ENCODE measurements around the gene ARHGAP9.

DNA sequence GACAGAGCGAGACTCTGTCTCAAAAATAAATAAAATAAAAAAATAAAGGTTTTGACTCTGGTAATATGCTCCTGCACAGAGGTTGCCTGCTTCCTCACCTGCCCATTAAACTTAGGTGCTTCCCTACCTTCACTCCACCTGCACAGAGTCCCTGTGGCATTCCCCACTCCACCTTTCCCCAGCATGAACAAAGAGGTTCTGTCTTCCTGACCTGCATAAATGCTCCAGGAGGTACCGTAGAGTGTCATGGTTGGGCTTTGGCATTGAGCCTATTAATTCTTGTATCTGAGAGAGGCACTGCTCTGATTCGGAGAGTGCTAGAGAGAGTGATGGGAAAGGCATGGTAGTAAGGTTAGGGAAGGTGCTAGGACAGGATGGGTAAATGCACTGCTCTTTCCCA lies 6.3 kb downstream of the ARHGAP9 start:
- TF ChIP-seq, protein P1, sequence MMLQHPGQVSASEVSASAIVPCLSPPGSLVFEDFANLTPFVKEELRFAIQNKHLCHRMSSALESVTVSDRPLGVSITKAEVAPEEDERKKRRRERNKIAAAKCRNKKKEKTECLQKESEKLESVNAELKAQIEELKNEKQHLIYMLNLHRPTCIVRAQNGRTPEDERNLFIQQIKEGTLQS (CRISPR knock-in tag; conservative IDR thresholded peaks at IDR 0.05) = no peak
- TF ChIP-seq TCF7 (CRISPR knock-in tag; IDR thresholded peaks at IDR 0.05; ENCODE audit: low read depth) = no peak
- TF ChIP-seq, protein P2, sequence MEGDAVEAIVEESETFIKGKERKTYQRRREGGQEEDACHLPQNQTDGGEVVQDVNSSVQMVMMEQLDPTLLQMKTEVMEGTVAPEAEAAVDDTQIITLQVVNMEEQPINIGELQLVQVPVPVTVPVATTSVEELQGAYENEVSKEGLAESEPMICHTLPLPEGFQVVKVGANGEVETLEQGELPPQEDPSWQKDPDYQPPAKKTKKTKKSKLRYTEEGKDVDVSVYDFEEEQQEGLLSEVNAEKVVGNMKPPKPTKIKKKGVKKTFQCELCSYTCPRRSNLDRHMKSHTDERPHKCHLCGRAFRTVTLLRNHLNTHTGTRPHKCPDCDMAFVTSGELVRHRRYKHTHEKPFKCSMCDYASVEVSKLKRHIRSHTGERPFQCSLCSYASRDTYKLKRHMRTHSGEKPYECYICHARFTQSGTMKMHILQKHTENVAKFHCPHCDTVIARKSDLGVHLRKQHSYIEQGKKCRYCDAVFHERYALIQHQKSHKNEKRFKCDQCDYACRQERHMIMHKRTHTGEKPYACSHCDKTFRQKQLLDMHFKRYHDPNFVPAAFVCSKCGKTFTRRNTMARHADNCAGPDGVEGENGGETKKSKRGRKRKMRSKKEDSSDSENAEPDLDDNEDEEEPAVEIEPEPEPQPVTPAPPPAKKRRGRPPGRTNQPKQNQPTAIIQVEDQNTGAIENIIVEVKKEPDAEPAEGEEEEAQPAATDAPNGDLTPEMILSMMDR (IDR thresholded peaks at IDR 0.05) = no peak
- TF ChIP-seq, protein P3, sequence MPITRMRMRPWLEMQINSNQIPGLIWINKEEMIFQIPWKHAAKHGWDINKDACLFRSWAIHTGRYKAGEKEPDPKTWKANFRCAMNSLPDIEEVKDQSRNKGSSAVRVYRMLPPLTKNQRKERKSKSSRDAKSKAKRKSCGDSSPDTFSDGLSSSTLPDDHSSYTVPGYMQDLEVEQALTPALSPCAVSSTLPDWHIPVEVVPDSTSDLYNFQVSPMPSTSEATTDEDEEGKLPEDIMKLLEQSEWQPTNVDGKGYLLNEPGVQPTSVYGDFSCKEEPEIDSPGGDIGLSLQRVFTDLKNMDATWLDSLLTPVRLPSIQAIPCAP (CRISPR knock-in tag; IDR thresholded peaks at IDR 0.05) = no peak
- no peak for TF ChIP-seq JUN (CRISPR knock-in tag; IDR thresholded peaks at IDR 0.05)
- TF ChIP-seq ZNF121 (CRISPR knock-in tag; IDR thresholded peaks at IDR 0.05) = no peak
- no peak for TF ChIP-seq SMAD3 (CRISPR knock-in tag; IDR thresholded peaks at IDR 0.05; ENCODE audit: borderline replicate concordance)
- no peak for TF ChIP-seq EMX1 (CRISPR knock-in tag; IDR thresholded peaks at IDR 0.05)
- TF ChIP-seq, protein P4, sequence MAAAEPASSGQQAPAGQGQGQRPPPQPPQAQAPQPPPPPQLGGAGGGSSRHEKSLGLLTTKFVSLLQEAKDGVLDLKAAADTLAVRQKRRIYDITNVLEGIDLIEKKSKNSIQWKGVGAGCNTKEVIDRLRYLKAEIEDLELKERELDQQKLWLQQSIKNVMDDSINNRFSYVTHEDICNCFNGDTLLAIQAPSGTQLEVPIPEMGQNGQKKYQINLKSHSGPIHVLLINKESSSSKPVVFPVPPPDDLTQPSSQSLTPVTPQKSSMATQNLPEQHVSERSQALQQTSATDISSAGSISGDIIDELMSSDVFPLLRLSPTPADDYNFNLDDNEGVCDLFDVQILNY (CRISPR knock-in tag; IDR thresholded peaks at IDR 0.05) = no peak
- no peak for TF ChIP-seq ZBTB21 (CRISPR knock-in tag; IDR thresholded peaks at IDR 0.05; ENCODE audit: borderline replicate concordance)
- TF ChIP-seq NR3C1 (CRISPR knock-in tag; conservative IDR thresholded peaks at IDR 0.05; ENCODE audit: low read depth) = no peak
- no peak for TF ChIP-seq NR2C2 (CRISPR knock-in tag; IDR thresholded peaks at IDR 0.05)
- TF ChIP-seq ATF1 (CRISPR knock-in tag; IDR thresholded peaks at IDR 0.05) = no peak
- TF ChIP-seq TP53 (CRISPR knock-in tag; IDR thresholded peaks at IDR 0.05) = no peak
